NCI-H82 (cell line): ENCODE data around the gene MPC1.

Source experiments
- DNase-seq: peaks from one replicate; lab custom pipeline; 2025; lab: John Stamatoyannopoulos, UW

The MPC1 gene

GRCh38 chr6:166315436-166315835 lies 67.3 kb downstream of the MPC1 start:
- DNase-seq, result no peak
